NT2/D1 (cell line): ENCODE results near the gene PEAK1.

Source experiments
- YY1 ChIP-seq: IDR thresholded peaks from 2 replicates; pipeline ENCODE4 v1.6.1; 2011; ENCODE audit not compliant: insufficient read length, insufficient read depth
- ZNF274 ChIP-seq: IDR thresholded peaks from 2 replicates; pipeline ENCODE4 v1.6.1; 2011; ENCODE audit warnings: mild to moderate bottlenecking, low read depth, low read length

DNA sequence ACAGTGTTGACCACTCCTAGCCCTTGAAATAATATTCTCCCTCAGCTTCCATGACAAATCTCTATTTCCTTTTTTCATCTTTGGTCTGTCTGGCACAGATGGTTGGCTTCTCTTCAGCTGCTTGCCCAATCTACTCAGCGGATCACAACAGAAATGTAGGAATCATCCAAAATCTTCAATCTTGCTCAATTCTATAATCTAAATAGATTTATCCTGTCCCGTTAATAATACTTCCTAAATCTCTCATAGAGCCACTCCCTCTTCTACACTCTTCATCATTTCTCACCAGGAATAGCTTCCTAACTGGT, 3.8 kb downstream of the PEAK1 start:
- TF ChIP-seq YY1 (no peak), ZNF274 (no peak)
